Measurements from ENCODE around the gene NEK7. TPM values are rescaled to one million over a fixed set of nuclear protein-coding genes. Genes with fewer than 3 reads are reported as not detected.

NEK7 gene
- polyA plus RNA-seq, 1 donor (not counting 4 experiments of a cell fraction or from before 2014, with no cell fraction given) = 56.8 TPM

GRCh38 chr1:198320759-198321158 lies 164.0 kb downstream of the NEK7 start:
- Histone ChIP-seq H3K4me2 (ENCODE audit: control insufficient read depth, extremely low read depth, insufficient read depth, low read depth, low read length) (no peak overlapping the region), H2AFZ (ENCODE audit: control insufficient read depth, low read length) (no peak overlapping the region), H3K4me1 (ENCODE audit: control insufficient read depth, extremely low read depth, insufficient read depth, low read length) (no peaks in the 10 kb centered on the region), H3K79me2 (ENCODE audit: control insufficient read depth, insufficient read depth, low read length) (no peaks in the 10 kb centered on the region), H3K27ac (ENCODE audit: control insufficient read depth, insufficient read depth, low read length) (no peak overlapping the region), H3K36me3 (ENCODE audit: control insufficient read depth in 2 of 2, extremely low read depth in 1 of 2, insufficient read depth in 2 of 2, low read length in 2 of 2) (peaks cover 0 to 3% of the 10 kb centered on the region in 2 experiments), H3K4me3 (ENCODE audit: control insufficient read depth in 2 of 3, extremely low read depth in 1 of 3, insufficient read depth in 2 of 3, low read depth in 1 of 3, low read length in 3 of 3) (no peak overlapping the region), H3K9me3 (ENCODE audit: control insufficient read depth, low read depth, low read length) (no peaks in the 10 kb centered on the region), H3K27me3 (ENCODE audit: control insufficient read depth, extremely low read depth, insufficient read depth, low read length) (no peaks in the 10 kb centered on the region), H3K9me1 (ENCODE audit: control insufficient read depth, extremely low read depth, insufficient read depth, low read length) (no peaks in the 10 kb centered on the region), H3K9ac (ENCODE audit: control insufficient read depth, extremely low read depth, insufficient read depth, low read length) (no peak overlapping the region), H4K20me1 (ENCODE audit: control insufficient read depth, extremely low read depth, insufficient read depth, low read length) (no peaks in the 10 kb centered on the region)
- dilution Hi-C loops (cut with MboI; ENCODE audit: extremely low pct_ligation_motif_present, low sequenced_read_pairs) = no loop called here
- no peak for TF ChIP-seq CTCF (optimal IDR thresholded peaks at IDR 0.05 in 1 of 3, IDR thresholded peaks at IDR 0.05 in 1 of 3, conservative IDR thresholded peaks at IDR 0.05 in 1 of 3; ENCODE audit: extremely low read depth in 1 of 3, insufficient read depth in 2 of 3, low read length in 3 of 3)
- no peak for TF ChIP-seq EZH2 (IDR thresholded peaks at IDR 0.05; ENCODE audit: low read length)
- FAIRE-seq = no peak
- no peak for DNase-seq (ENCODE audit: low read depth, low spot score)

GRCh38 chr1:198326232-198326631 lies 169.4 kb downstream of the NEK7 start:
- Histone ChIP-seq H3K9me3 (ENCODE audit: control insufficient read depth, low read depth, low read length) (no peaks in the 10 kb centered on the region), H3K4me3 (ENCODE audit: control insufficient read depth in 2 of 3, extremely low read depth in 1 of 3, insufficient read depth in 2 of 3, low read depth in 1 of 3, low read length in 3 of 3) (no peak overlapping the region), H3K79me2 (ENCODE audit: control insufficient read depth, insufficient read depth, low read length) (no peaks in the 10 kb centered on the region), H3K9ac (ENCODE audit: control insufficient read depth, extremely low read depth, insufficient read depth, low read length) (no peak overlapping the region), H3K27me3 (ENCODE audit: control insufficient read depth, extremely low read depth, insufficient read depth, low read length) (no peaks in the 10 kb centered on the region), H3K4me1 (ENCODE audit: control insufficient read depth, extremely low read depth, insufficient read depth, low read length) (no peaks in the 10 kb centered on the region), H3K9me1 (ENCODE audit: control insufficient read depth, extremely low read depth, insufficient read depth, low read length) (no peaks in the 10 kb centered on the region), H3K27ac (ENCODE audit: control insufficient read depth, insufficient read depth, low read length) (no peak overlapping the region), H2AFZ (ENCODE audit: control insufficient read depth, low read length) (no peak overlapping the region), H3K4me2 (ENCODE audit: control insufficient read depth, extremely low read depth, insufficient read depth, low read depth, low read length) (no peak overlapping the region), H4K20me1 (ENCODE audit: control insufficient read depth, extremely low read depth, insufficient read depth, low read length) (no peaks in the 10 kb centered on the region), H3K36me3 (ENCODE audit: control insufficient read depth in 2 of 2, extremely low read depth in 1 of 2, insufficient read depth in 2 of 2, low read length in 2 of 2) (no peaks in the 10 kb centered on the region)
- DNase-seq (ENCODE audit: low read depth, low spot score) (no peak), FAIRE-seq (no peak)
- dilution Hi-C loops (cut with MboI; ENCODE audit: extremely low pct_ligation_motif_present, low sequenced_read_pairs) = no loop called here
- TF ChIP-seq EZH2 (IDR thresholded peaks at IDR 0.05; ENCODE audit: low read length) = no peak
- no peak for TF ChIP-seq CTCF (optimal IDR thresholded peaks at IDR 0.05 in 1 of 3, IDR thresholded peaks at IDR 0.05 in 1 of 3, conservative IDR thresholded peaks at IDR 0.05 in 1 of 3; ENCODE audit: extremely low read depth in 1 of 3, insufficient read depth in 2 of 3, low read length in 3 of 3)

Data from keratinocyte (primary cell).